IMR-90 (cell line): Measurements from ENCODE around the gene CDC42EP5. TPM values are rescaled to one million over a fixed set of nuclear protein-coding genes. Genes with fewer than 3 reads are reported as not detected.

Experiments used
- ATAC-seq: fragments of 200-7000 bp; cut with Tn5 transposase; 2 replicates; pipeline ENCODE4 v1.9.1; 2020; ENCODE audit warnings: low read depth, mild to moderate bottlenecking, moderate library complexity
- BruUV-seq: library from RNA; stranded (reverse); fragments of 400-500 nt; replicated peaks from 2 replicates; lab custom pipeline; 2021; lab: Mats Ljungman, UMichigan
- CTCF ChIA-PET: fragments of 300-600 bp; formaldehyde crosslinking; extraction: SDS; loops from one replicate; lab custom pipeline; 2021; ENCODE audit warnings: antibody characterized with exemption; lab: Yijun Ruan, JAX
- POLR2A ChIA-PET: fragments of 300-600 bp; sonication (Branson Sonifier 250); formaldehyde crosslinking; loops from one replicate; lab custom pipeline; 2022; ENCODE audit warnings: antibody characterized with exemption; ENCODE audit not compliant: unreplicated experiment; lab: Charles Lee
- DNase-seq: peaks from one replicate; pipeline ENCODE4 v3.0.0; 2013
- H2AFZ ChIP-seq: replicated peaks from 2 replicates; pipeline ENCODE3; 2013; ENCODE audit warnings: low read length, mild to moderate bottlenecking; ENCODE audit not compliant: poor library complexity
- H2AK5ac ChIP-seq: 2 replicates; pipeline ENCODE4 v1.6.1; 2013; ENCODE audit warnings: low read depth, low read length, inconsistent platforms
- H2AK9ac ChIP-seq: replicated peaks from 2 replicates; pipeline ENCODE3; 2013; ENCODE audit warnings: mild to moderate bottlenecking, low read depth, low read length, moderate library complexity; ENCODE audit not compliant: poor library complexity
- H2BK120ac ChIP-seq: 2 replicates; pipeline ENCODE4 v1.6.1; 2013; ENCODE audit warnings: low read depth, low read length, inconsistent platforms
- H2BK15ac ChIP-seq: 3 replicates; pipeline ENCODE4 v1.6.1; 2013; ENCODE audit warnings: low read depth, low read length, inconsistent platforms
- H2BK20ac ChIP-seq: 2 replicates; pipeline ENCODE4 v1.6.1; 2013; ENCODE audit warnings: low read depth, mild to moderate bottlenecking, inconsistent platforms, low read length, moderate library complexity
- H2BK5ac ChIP-seq: 2 replicates; pipeline ENCODE4 v1.6.1; 2013; ENCODE audit warnings: mild to moderate bottlenecking, low read depth, low read length, inconsistent platforms; ENCODE audit not compliant: poor library complexity, severe bottlenecking
- H3K14ac ChIP-seq: replicated peaks from 2 replicates; pipeline ENCODE4 v1.6.1; 2013; ENCODE audit warnings: low read depth, low read length, inconsistent platforms
- H3K18ac ChIP-seq: 2 replicates; pipeline ENCODE4 v1.6.1; 2013; ENCODE audit warnings: low read depth, low read length, control low read depth
- H3K23ac ChIP-seq: 2 replicates; pipeline ENCODE4 v1.6.1; 2013; ENCODE audit warnings: low read depth, low read length, inconsistent platforms
- H3K27ac ChIP-seq: 2 replicates; pipeline ENCODE4 v1.5.1; 2013; ENCODE audit warnings: mild to moderate bottlenecking, control low read depth, low read length; ENCODE audit not compliant: insufficient read depth
- H3K27me3 ChIP-seq: 2 replicates; pipeline ENCODE4 v1.6.1; 2013; ENCODE audit warnings: low read length; ENCODE audit not compliant: control insufficient read depth, insufficient read depth
- H3K36me3 ChIP-seq: 2 replicates; pipeline ENCODE4 v1.6.1; 2013; ENCODE audit warnings: low read length, mixed read lengths; ENCODE audit not compliant: control insufficient read depth, insufficient read depth
- H3K4ac ChIP-seq: 2 replicates; pipeline ENCODE4 v1.6.1; 2013; ENCODE audit warnings: low read depth, low read length, inconsistent platforms
- H3K4me1 ChIP-seq: 2 replicates; pipeline ENCODE4 v1.6.1; 2013; ENCODE audit warnings: low read length, mixed read lengths; ENCODE audit not compliant: control insufficient read depth, insufficient read depth
- H3K4me2 ChIP-seq: 2 replicates; pipeline ENCODE4 v1.6.1; 2013; ENCODE audit warnings: low read depth, mild to moderate bottlenecking, control low read depth, low read length, moderate library complexity
- H3K4me3 ChIP-seq: 2 replicates; pipeline ENCODE4 v1.5.1; 2013; ENCODE audit warnings: low read depth, mild to moderate bottlenecking, control low read depth, low read length, moderate library complexity; ENCODE audit not compliant: insufficient read depth
- H3K56ac ChIP-seq: 2 replicates; pipeline ENCODE4 v1.6.1; 2013; ENCODE audit warnings: low read length, inconsistent platforms; ENCODE audit not compliant: insufficient read depth; ENCODE audit errors: extremely low read depth
- H3K79me1 ChIP-seq, 2 experiments: 2 replicates each; pipeline ENCODE4 v1.6.1; 2013; ENCODE audit warnings: low read length in 2 of 2, inconsistent platforms in 1 of 2, low read depth in 1 of 2
- H3K9ac ChIP-seq: 2 replicates; pipeline ENCODE4 v1.6.1; 2013; ENCODE audit warnings: low read depth, low read length, control low read depth
- H3K9me1 ChIP-seq: 2 replicates; pipeline ENCODE4 v1.6.1; 2013; ENCODE audit warnings: low read length, inconsistent platforms; ENCODE audit not compliant: insufficient read depth
- H3K9me3 ChIP-seq: 2 replicates; pipeline ENCODE4 v1.6.1; 2013; ENCODE audit warnings: low read length; ENCODE audit not compliant: control insufficient read depth, insufficient read depth
- H4K20me1 ChIP-seq: 2 replicates; pipeline ENCODE4 v1.6.1; 2013; ENCODE audit warnings: low read length, inconsistent platforms; ENCODE audit not compliant: insufficient read depth
- H4K5ac ChIP-seq: 2 replicates; pipeline ENCODE4 v1.6.1; 2013; ENCODE audit warnings: mild to moderate bottlenecking, low read depth, low read length, control low read depth
- H4K8ac ChIP-seq, 2 experiments: 2 replicates each; pipeline ENCODE4 v1.6.1; 2013; ENCODE audit warnings: low read depth in 2 of 2, low read length in 2 of 2, control low read depth in 1 of 2, inconsistent platforms in 1 of 2
- H4K91ac ChIP-seq: 2 replicates; pipeline ENCODE4 v1.6.1; 2013; ENCODE audit warnings: low read depth, low read length, inconsistent platforms; ENCODE audit not compliant: insufficient read depth
- MXI1 ChIP-seq: IDR thresholded peaks from 2 replicates; pipeline ENCODE4 v1.6.1; 2012; ENCODE audit warnings: low read depth, mild to moderate bottlenecking, low read length, moderate library complexity, borderline replicate concordance
- POLR2A ChIP-seq: IDR thresholded peaks from 2 replicates; pipeline ENCODE4 v1.6.1; 2012; ENCODE audit warnings: mild to moderate bottlenecking, low read depth, low read length
- WGBS, 2 experiments: methylation state at CpG; one replicate each; pipeline versions ENCODE4 v1.1.5 to v1.1.7; 2013; ENCODE audit warnings: missing lambda C conversion rate in 2 of 2; ENCODE audit not compliant: insufficient read length in 1 of 2; ENCODE audit errors: extremely low coverage in 2 of 2; 5-methylcytosine and 5-hydroxymethylcytosine counted together
- dilution Hi-C: fragments of 300-500 bp; cut with HindIII; formaldehyde crosslinking; loops from one replicate; pipeline ENCODE4 v1.14.3; 2018; ENCODE audit warnings: low sequenced_read_pairs; ENCODE audit not compliant: unreplicated experiment
- in situ Hi-C: fragments of 300-500 bp; cut with MboI; formaldehyde crosslinking; loops from 3 replicates; pipeline ENCODE4 v1.14.3; 2019; ENCODE audit warnings: low sequenced_read_pairs, inconsistent platforms, mixed read lengths
- intact Hi-C: fragments of 100-400 bp; cut with micrococcal nuclease; formaldehyde crosslinking; loops from 2 replicates; pipeline ENCODE4 v1.10.0; 2022
- polyA plus RNA-seq, 3 experiments: library from polyadenylated mRNA; depleted of rRNA; stranded (reverse); fragments of >200 nt; gene quantifications; 2 replicates each; pipeline ENCODE4 v1.2.3, GENCODE V29; 2012; ENCODE audit warnings: low replicate concordance in 1 of 3
- total RNA-seq: library from RNA; depleted of rRNA; stranded (reverse); fragments of >200 nt; gene quantifications from 2 replicates; pipeline ENCODE4 v1.2.3, GENCODE V29; 2012
- TF ChIP-seq, protein P1 (sequence below): fragments of 150-350 bp; IDR thresholded peaks from 2 replicates; pipeline ENCODE4 v1.6.1; 2016; ENCODE audit warnings: low read depth, mild to moderate bottlenecking, low read length, moderate library complexity, borderline replicate concordance

Gene CDC42EP5
- total and polyA plus RNA-seq, 2 of the 4 experiments (the other 2 are of a cell fraction), result 7.2 to 25.3 TPM

GRCh38 chr19:54420068-54420382 lies 53.1 kb downstream of the CDC42EP5 start:
- Histone ChIP-seq H3K56ac (no peak overlapping the region), H3K4me1 (no peaks in the 10 kb centered on the region), H3K9me3 (no peaks in the 10 kb centered on the region), H3K23ac (no peak overlapping the region), H2BK5ac (no peak overlapping the region), H4K5ac (no peak overlapping the region), H3K9ac (no peak overlapping the region), H3K27me3 (peaks cover 31% of the 10 kb centered on the region), H3K27ac (no peak overlapping the region), H2BK120ac (no peak overlapping the region), H3K4me2 (no peak overlapping the region), H4K8ac (no peak overlapping the region), H2BK15ac (no peak overlapping the region), H2AK5ac (no peak overlapping the region), H3K4me3 (no peak overlapping the region), H3K4ac (no peak overlapping the region), H3K14ac (no peak overlapping the region), H3K9me1 (peaks cover 3% of the 10 kb centered on the region; the same call in 1 of the 2 replicates), H2AK9ac (no peak overlapping the region), H3K18ac (no peak overlapping the region), H2BK20ac (no peak overlapping the region), H2AFZ (no peak overlapping the region), H3K79me1 (no peaks in the 10 kb centered on the region), H3K36me3 (no peaks in the 10 kb centered on the region), H4K20me1 (no peaks in the 10 kb centered on the region), H4K91ac (no peak overlapping the region)
- dilution Hi-C loops (no loop called here), in situ Hi-C loops (no loop called here), intact Hi-C loops (no loop called here)
- WGBS, 2 experiments, result no CpG with 5 or more reads among the region's 10 CpGs
- BruUV-seq, result no TSS peak
- POLR2A ChIA-PET, result no interaction called here
- CTCF ChIA-PET, result no interaction called here
- ATAC-seq, result no peak
- DNase-seq, result no peak
- TF ChIP-seq, protein P1, sequence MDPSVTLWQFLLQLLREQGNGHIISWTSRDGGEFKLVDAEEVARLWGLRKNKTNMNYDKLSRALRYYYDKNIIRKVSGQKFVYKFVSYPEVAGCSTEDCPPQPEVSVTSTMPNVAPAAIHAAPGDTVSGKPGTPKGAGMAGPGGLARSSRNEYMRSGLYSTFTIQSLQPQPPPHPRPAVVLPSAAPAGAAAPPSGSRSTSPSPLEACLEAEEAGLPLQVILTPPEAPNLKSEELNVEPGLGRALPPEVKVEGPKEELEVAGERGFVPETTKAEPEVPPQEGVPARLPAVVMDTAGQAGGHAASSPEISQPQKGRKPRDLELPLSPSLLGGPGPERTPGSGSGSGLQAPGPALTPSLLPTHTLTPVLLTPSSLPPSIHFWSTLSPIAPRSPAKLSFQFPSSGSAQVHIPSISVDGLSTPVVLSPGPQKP, result no peak
- TF ChIP-seq POLR2A (no peak), MXI1 (no peak)
